ENCODE data around the gene NTM.

GRCh38 chr11:132118661-132119060 lies 748.2 kb downstream of the NTM start:
- TF ChIP-seq POLR2A (IDR thresholded peaks at IDR 0.05; ENCODE audit: low read depth, low read length), result no peak
- TF ChIP-seq POLR2AphosphoS5 (IDR thresholded peaks at IDR 0.05; ENCODE audit: low read depth, low read length), result no peak
- TF ChIP-seq TAF1 (IDR thresholded peaks at IDR 0.05; ENCODE audit: borderline replicate concordance, low read depth, low read length), result no peak

All from GM12892 (cell line).